ENCODE results near the gene CLIC4.

The CLIC4 gene

DNA sequence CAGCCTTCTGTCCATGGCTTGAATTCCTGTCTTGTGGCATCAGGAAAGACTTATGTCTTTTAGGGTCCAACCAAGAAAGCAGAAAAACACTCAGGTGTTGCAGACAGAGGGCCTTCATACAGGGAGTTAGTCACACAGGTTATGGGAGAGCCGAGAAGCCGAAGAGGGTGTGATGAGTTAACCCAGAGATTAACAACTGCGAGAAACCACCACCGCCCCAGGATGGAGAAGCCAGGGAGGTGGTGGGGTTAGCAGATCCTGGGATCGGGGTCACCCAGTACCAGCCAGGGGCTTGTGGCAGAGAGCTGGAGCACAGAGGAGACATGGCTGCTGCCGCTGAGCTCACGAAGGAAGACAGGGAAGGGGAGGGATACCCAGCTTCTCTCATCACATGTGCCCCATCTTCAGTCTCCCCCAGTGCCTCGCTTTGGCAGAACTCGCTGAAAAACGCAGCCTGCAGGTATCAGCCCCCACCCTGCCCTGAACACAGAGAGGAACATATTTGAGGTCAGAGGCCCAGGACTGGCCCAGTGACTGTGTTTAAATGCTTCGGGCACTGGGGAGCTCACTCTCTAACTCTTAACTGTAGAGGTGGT, 126.2 kb downstream of the CLIC4 start:
- no peak overlapping the region for H3K4me3 ChIP-seq (ENCODE audit: low read depth, low read length)
- DNase-seq (ENCODE audit: low read depth) = no peak
- TF ChIP-seq, protein P1, sequence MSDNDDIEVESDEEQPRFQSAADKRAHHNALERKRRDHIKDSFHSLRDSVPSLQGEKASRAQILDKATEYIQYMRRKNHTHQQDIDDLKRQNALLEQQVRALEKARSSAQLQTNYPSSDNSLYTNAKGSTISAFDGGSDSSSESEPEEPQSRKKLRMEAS (IDR thresholded peaks at IDR 0.05; ENCODE audit: low read depth, low read length) = no peak
- TF ChIP-seq POLR2A (IDR thresholded peaks at IDR 0.05; ENCODE audit: extremely low read depth, insufficient read length) = no peak
- TF ChIP-seq MYC (IDR thresholded peaks at IDR 0.05; ENCODE audit: low read depth, low read length) = no peak
- TF ChIP-seq, protein P2, sequence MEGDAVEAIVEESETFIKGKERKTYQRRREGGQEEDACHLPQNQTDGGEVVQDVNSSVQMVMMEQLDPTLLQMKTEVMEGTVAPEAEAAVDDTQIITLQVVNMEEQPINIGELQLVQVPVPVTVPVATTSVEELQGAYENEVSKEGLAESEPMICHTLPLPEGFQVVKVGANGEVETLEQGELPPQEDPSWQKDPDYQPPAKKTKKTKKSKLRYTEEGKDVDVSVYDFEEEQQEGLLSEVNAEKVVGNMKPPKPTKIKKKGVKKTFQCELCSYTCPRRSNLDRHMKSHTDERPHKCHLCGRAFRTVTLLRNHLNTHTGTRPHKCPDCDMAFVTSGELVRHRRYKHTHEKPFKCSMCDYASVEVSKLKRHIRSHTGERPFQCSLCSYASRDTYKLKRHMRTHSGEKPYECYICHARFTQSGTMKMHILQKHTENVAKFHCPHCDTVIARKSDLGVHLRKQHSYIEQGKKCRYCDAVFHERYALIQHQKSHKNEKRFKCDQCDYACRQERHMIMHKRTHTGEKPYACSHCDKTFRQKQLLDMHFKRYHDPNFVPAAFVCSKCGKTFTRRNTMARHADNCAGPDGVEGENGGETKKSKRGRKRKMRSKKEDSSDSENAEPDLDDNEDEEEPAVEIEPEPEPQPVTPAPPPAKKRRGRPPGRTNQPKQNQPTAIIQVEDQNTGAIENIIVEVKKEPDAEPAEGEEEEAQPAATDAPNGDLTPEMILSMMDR (IDR thresholded peaks at IDR 0.05; ENCODE audit: low read depth, low read length) = no peak

DNA sequence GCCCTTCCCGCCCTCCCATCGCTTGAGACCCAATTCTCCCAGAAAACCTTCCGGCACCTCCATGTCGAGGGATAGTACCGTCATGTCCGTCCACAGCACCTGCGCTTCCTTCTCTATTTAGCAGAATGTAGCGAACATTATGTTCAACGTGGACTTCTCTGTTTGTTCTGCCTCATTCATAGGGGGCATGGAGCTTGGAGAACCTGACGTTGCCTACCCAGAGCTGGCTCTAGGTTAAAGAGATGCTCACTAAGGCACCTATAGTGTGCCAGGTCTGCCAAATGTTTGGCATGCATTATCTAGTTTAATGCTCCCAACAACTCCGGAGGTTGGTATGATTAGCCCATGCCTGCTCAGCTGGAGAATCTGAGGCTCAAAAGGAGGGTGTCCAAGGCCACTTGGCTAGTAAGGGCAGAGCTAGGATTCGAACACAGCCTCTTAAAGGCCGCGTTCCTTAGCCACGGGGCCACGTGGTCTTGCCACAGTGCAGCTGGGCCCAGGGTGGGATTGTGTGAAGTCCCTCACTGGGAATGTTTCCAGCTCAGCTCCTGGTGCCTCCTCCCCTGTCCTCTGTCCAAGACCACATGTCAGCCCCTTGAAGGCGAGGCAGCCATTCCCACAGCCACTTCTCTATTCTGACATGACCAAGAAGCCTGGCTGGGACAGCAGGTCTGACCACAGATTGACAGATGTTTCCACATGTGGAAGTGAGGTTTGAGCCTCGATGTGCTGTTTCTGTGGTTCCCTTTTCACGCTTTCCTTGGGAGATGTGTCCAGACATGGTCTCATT, 127.0 kb downstream of the CLIC4 start:
- TF ChIP-seq, protein P2 (IDR thresholded peaks at IDR 0.05; ENCODE audit: low read depth, low read length) = no peak
- TF ChIP-seq MYC (IDR thresholded peaks at IDR 0.05; ENCODE audit: low read depth, low read length) = peak; percentile 93
- no peak for TF ChIP-seq POLR2A (IDR thresholded peaks at IDR 0.05; ENCODE audit: extremely low read depth, insufficient read length)
- TF ChIP-seq, protein P1 (IDR thresholded peaks at IDR 0.05; ENCODE audit: low read depth, low read length) = peak; percentile 94
- H3K4me3 ChIP-seq (ENCODE audit: low read depth, low read length) = no peak overlapping the region
- peak; percentile 88 for DNase-seq (ENCODE audit: low read depth)

DNA sequence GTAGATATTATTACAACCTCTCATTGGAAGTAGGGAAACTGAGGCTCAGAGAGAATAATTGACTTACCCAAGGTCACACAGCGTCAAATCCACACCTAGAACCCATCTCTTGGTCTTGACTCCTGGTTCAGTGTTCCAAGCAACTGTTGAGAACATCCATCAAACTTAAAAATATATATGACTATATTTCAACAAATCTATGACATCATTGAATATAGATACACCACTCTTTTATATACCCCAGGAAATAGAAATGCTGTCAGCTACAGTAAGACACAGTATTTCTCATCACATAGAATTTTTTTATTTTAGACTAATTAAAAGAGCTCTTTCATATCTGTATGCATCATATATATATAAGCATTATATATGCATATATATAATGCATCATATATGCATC, 127.9 kb downstream of the CLIC4 start:
- no peak for TF ChIP-seq POLR2A (IDR thresholded peaks at IDR 0.05; ENCODE audit: extremely low read depth, insufficient read length)
- TF ChIP-seq MYC (IDR thresholded peaks at IDR 0.05; ENCODE audit: low read depth, low read length) = no peak
- TF ChIP-seq, protein P1 (IDR thresholded peaks at IDR 0.05; ENCODE audit: low read depth, low read length) = no peak
- TF ChIP-seq, protein P2 (IDR thresholded peaks at IDR 0.05; ENCODE audit: low read depth, low read length) = no peak
- no peak for DNase-seq (ENCODE audit: low read depth)
- no peak overlapping the region for H3K4me3 ChIP-seq (ENCODE audit: low read depth, low read length)

DNA sequence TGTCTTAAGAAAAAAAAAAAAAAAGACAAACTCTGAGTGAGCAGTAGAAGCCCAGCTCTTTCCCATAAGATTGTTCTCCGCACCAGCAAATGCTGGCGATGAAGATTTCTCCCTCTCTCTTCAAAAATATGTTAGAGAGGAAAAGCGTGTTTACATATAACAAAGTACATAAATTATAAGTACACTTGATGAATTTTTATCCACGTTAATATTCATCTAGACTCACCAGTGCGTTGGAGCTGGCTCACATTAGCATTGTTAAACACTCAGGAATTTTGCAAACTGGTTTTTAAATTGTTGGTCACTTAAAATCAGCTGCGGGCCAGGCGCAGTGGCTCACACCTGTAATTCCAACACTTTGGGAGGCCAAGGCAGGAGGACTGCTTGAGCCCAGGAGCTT, 128.8 kb downstream of the CLIC4 start:
- DNase-seq (ENCODE audit: low read depth) = no peak
- no peak overlapping the region for H3K4me3 ChIP-seq (ENCODE audit: low read depth, low read length)
- TF ChIP-seq POLR2A (IDR thresholded peaks at IDR 0.05; ENCODE audit: extremely low read depth, insufficient read length) (no peak), MYC (IDR thresholded peaks at IDR 0.05; ENCODE audit: low read depth, low read length) (no peak)
- TF ChIP-seq, protein P2 (IDR thresholded peaks at IDR 0.05; ENCODE audit: low read depth, low read length) = no peak
- TF ChIP-seq, protein P1 (IDR thresholded peaks at IDR 0.05; ENCODE audit: low read depth, low read length) = no peak

DNA sequence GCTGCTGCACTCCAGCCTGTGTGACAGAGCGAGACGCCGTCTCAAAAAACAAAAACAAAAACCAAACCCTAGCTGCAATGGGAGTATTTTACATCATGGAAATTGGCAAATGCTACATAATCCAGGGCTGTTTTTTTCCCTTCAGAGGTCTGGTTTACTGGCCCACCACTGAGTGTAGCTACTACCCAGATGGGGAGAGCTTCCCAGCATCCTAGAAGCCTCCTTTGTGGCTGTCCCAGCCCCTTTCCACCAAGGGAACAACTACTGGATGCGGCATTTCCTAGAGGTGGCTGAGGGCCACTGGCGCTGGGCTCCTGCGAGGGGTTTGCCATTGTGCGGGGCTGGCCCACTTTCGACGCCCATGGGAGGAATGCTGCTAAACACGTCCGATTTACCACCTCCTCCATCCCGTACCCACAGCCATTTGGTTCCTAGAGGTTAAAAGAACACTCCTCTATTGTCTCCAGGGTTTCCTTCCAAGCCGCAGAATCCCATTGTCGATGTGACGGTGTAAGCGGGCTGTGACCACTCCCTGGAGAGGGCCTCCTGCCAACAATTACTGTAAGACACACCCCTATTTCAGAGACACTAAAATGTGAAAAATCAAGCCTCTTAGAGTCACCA, 129.5 kb downstream of the CLIC4 start:
- TF ChIP-seq, protein P1 (IDR thresholded peaks at IDR 0.05; ENCODE audit: low read depth, low read length) = no peak
- TF ChIP-seq, protein P2 (IDR thresholded peaks at IDR 0.05; ENCODE audit: low read depth, low read length) = no peak
- TF ChIP-seq POLR2A (IDR thresholded peaks at IDR 0.05; ENCODE audit: extremely low read depth, insufficient read length) = no peak
- TF ChIP-seq MYC (IDR thresholded peaks at IDR 0.05; ENCODE audit: low read depth, low read length) = no peak
- H3K4me3 ChIP-seq (ENCODE audit: low read depth, low read length) = no peak overlapping the region
- no peak for DNase-seq (ENCODE audit: low read depth)

Measured in NB4 (cell line).